ENCODE results near the gene RILPL2.
A peak's percentile ranks its signal among the peaks of the same experiment; 100 is the strongest.
"Not testable (repeated sequence)": the region's sequence is repeated elsewhere in the genome, so short reads cannot be mapped to it uniquely, and the experiment has no call there.

Gene RILPL2

GRCh38 chr12:123452276-123452550 is 15.7 kb upstream of the RILPL2 start:
- not testable (repeated sequence) for FAIRE-seq; DNase-seq (ENCODE audit: insufficient read length, low spot score)

GRCh38 chr12:123450636-123451035 is 14.2 kb upstream of the RILPL2 start:
- FAIRE-seq (no peak), DNase-seq (ENCODE audit: insufficient read length, low spot score) (no peak)

- DNase-seq (ENCODE audit: insufficient read length, low spot score) (no peak), FAIRE-seq (no peak)
Observed at GRCh38 chr12:123449856-123450255, 13.4 kb upstream of the RILPL2 start.

- FAIRE-seq (no peak), DNase-seq (ENCODE audit: insufficient read length, low spot score) (no peak)
Observed at GRCh38 chr12:123449249-123449733, 12.8 kb upstream of the RILPL2 start.

- DNase-seq (ENCODE audit: insufficient read length, low spot score) = no peak
- no peak for FAIRE-seq
Observed at GRCh38 chr12:123446333-123446713, 9.8 kb upstream of the RILPL2 start.

- DNase-seq (ENCODE audit: insufficient read length, low spot score) (no peak), FAIRE-seq (peak; percentile 28)
Observed at GRCh38 chr12:123445388-123446332, 9.2 kb upstream of the RILPL2 start.

- FAIRE-seq (no peak), DNase-seq (ENCODE audit: insufficient read length, low spot score) (no peak)
Observed at GRCh38 chr12:123444092-123445026, 7.9 kb upstream of the RILPL2 start.

- no peak for FAIRE-seq
- DNase-seq (ENCODE audit: insufficient read length, low spot score) = no peak
Observed at GRCh38 chr12:123442774-123443173, 6.3 kb upstream of the RILPL2 start.

GRCh38 chr12:123441523-123442164 is 5.2 kb upstream of the RILPL2 start:
- FAIRE-seq (peak; percentile 91), DNase-seq (ENCODE audit: insufficient read length, low spot score) (peak; percentile 42)

GRCh38 chr12:123435636-123436016 is 858 bp downstream of the RILPL2 start:
- FAIRE-seq (no peak), DNase-seq (ENCODE audit: insufficient read length, low spot score) (no peak)

- DNase-seq (ENCODE audit: insufficient read length, low spot score) = no peak
- FAIRE-seq = no peak
Observed at GRCh38 chr12:123433615-123434014, 2.9 kb downstream of the RILPL2 start.

- DNase-seq (ENCODE audit: insufficient read length, low spot score) = not testable (repeated sequence)
- FAIRE-seq = peak; percentile 88
Observed at GRCh38 chr12:123431951-123432817, 4.3 kb downstream of the RILPL2 start.

- not testable (repeated sequence) for FAIRE-seq; DNase-seq (ENCODE audit: insufficient read length, low spot score)
Observed at GRCh38 chr12:123429101-123429500, 7.4 kb downstream of the RILPL2 start.

GRCh38 chr12:123428591-123428990 is 7.9 kb downstream of the RILPL2 start:
- peak; percentile 37 for FAIRE-seq

GRCh38 chr12:123427036-123427769 is 9.3 kb downstream of the RILPL2 start:
- DNase-seq (ENCODE audit: insufficient read length, low spot score) = peak; percentile 81
- peak; percentile 99 for FAIRE-seq

More at GRCh38 chr12:123428591-123428990, 7.9 kb downstream of the RILPL2 start:
- DNase-seq (ENCODE audit: insufficient read length, low spot score) = no peak

- DNase-seq (ENCODE audit: insufficient read length, low spot score) (no peak), FAIRE-seq (no peak)
Observed at GRCh38 chr12:123421314-123421713, 15.2 kb downstream of the RILPL2 start.

- FAIRE-seq = no peak
- DNase-seq (ENCODE audit: insufficient read length, low spot score) = no peak
Observed at GRCh38 chr12:123410041-123410412, 26.5 kb downstream of the RILPL2 start.

GRCh38 chr12:123409284-123410040 is 27.0 kb downstream of the RILPL2 start:
- FAIRE-seq = not testable (repeated sequence)

More at GRCh38 chr12:123409284-123410040, 27.0 kb downstream of the RILPL2 start:
- DNase-seq (ENCODE audit: insufficient read length, low spot score) = not testable (repeated sequence)
